ENCODE measurements around the gene RIPK3. TPM values are rescaled to one million over a fixed set of nuclear protein-coding genes. Genes with fewer than 3 reads are reported as not detected.

RIPK3 gene
- total RNA-seq, 1 experiment from 2014 or later = 0.35 TPM

DNA sequence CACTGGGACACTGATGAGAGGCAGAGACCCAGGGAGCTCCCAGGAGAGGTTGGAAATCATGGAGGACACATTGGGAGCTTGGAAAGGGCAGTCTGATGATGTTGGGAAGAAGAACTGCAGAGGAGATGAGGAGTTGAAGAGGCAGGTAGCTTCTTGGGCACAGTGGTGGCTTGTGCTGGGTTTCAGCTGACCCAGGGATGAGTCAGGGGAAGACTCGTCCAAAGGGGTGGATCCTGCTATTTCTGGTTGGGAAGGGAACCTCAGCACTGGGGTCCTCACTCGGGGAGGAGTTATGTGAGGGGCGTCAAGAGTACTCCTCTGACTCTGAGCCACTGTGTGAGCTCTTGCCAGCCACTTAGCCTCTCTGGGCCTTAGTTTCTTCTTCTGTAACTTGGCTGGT lies 16.4 kb downstream of the RIPK3 start:
- no peaks in the 10 kb centered on the region for H3K4me1 ChIP-seq (ENCODE audit: insufficient read depth, low read length)

More for the DNA sequence above, 16.4 kb downstream of the RIPK3 start:
- no peak for TF ChIP-seq CTCF (conservative IDR thresholded peaks at IDR 0.05)
- Histone ChIP-seq H3K23me2 (ENCODE audit: insufficient read length, low read depth, low read length, poor library complexity, severe bottlenecking) (no peaks in the 10 kb centered on the region), H4K8ac (replicated peaks; ENCODE audit: insufficient read length, low read depth, low read length) (no peak overlapping the region), H4K91ac (ENCODE audit: insufficient read length, low read depth, low read length) (no peak overlapping the region), H3K79me2 (ENCODE audit: insufficient read depth, low read length) (no peaks in the 10 kb centered on the region), H3K14ac (ENCODE audit: insufficient read depth, low read length) (no peak overlapping the region), H3K27me3 (ENCODE audit: insufficient read depth, low read length) (peaks cover 2% of the 10 kb centered on the region; the same call in 1 of the 2 replicates), H2AK5ac (ENCODE audit: insufficient read length, low read length) (no peak overlapping the region), H4K5ac (ENCODE audit: insufficient read length, low read depth, low read length) (no peak overlapping the region), H3K27ac (ENCODE audit: insufficient read length, low read depth, low read length) (no peak overlapping the region), H3K79me1 (ENCODE audit: insufficient read depth, low read depth, low read length, poor library complexity, severe bottlenecking) (no peaks in the 10 kb centered on the region), H3K4me2 (ENCODE audit: insufficient read depth, insufficient read length, low read length) (no peak overlapping the region), H3T11ph (ENCODE audit: low read length) (no peak overlapping the region), H4K20me1 (ENCODE audit: control insufficient read depth, insufficient read depth, insufficient read length) (no peaks in the 10 kb centered on the region), H3K9ac (ENCODE audit: extremely low read depth, insufficient read length, low read length) (no peak overlapping the region), H3K23ac (ENCODE audit: insufficient read length, low read depth, low read length) (no peak overlapping the region), H2BK5ac (ENCODE audit: insufficient read length, low read length) (no peak overlapping the region), H2BK12ac (ENCODE audit: insufficient read length, low read depth, low read length) (no peak overlapping the region), H2BK15ac (ENCODE audit: low read depth, low read length) (no peak overlapping the region), H2AFZ (ENCODE audit: low read length) (no peak overlapping the region), H3K56ac (ENCODE audit: insufficient read length, low read depth, low read length) (no peak overlapping the region), H3K4ac (ENCODE audit: low read depth, low read length) (no peak overlapping the region), H2BK120ac (ENCODE audit: low read depth, low read length, poor library complexity, severe bottlenecking) (no peak overlapping the region), H3K18ac (ENCODE audit: insufficient read length, low read depth, low read length) (no peak overlapping the region), H2BK20ac (ENCODE audit: low read depth, low read length, poor library complexity, severe bottlenecking) (no peak overlapping the region), H3K9me3 (ENCODE audit: control insufficient read depth, low read depth, low read length) (no peaks in the 10 kb centered on the region)
- Mint-ChIP-seq H3K36me3 (ENCODE audit: insufficient read depth in 1 of 3, low read depth in 3 of 3) (no peaks in the 10 kb centered on the region), H3K4me3 (no peak overlapping the region), H3K27ac (no peak overlapping the region), H3K27me3 (ENCODE audit: low read depth) (peaks cover 61% of the 10 kb centered on the region), H3K4me1 (no peaks in the 10 kb centered on the region), H3K9me3 (no peaks in the 10 kb centered on the region; a peak in 2 of 5 replicates)
- no peak for DNase-seq
- no CpG with 5 or more reads among the region's 3 CpGs for WGBS (ENCODE audit: extremely low coverage, insufficient read length, low lambda C conversion rate)
